HG03066 (cell line): ENCODE results near the gene ARHGAP24.
"Not testable (repeated sequence)": the region's sequence is repeated elsewhere in the genome, so short reads cannot be mapped to it uniquely, and the experiment has no call there.

ENCODE experiments used
- ATAC-seq: cut with Tn5 transposase; IDR thresholded peaks from one replicate; pipeline ENCODE4 v1.9.1; 2021; ENCODE audit warnings: low read depth; ENCODE audit not compliant: unreplicated experiment

ARHGAP24 gene

DNA sequence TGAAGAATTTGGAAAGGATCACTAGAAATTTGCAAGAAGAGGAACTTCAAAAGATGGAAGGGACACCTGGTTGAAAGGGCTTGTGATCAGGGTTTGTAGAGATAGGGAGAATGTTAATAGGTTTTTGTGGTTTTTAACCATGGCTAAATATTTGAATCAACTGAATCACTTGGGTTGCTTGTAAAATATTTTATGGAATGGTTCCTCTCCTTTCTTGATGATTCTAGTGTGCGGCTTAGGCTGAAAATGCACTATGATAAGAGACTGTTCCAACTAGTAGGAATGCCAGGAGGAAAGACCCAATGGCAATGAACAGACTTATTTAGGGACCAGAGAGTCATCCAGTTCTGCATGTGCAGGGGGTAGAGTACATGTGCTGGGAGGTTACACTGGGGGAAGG is 408.2 kb downstream of the ARHGAP24 start:
- no peak for ATAC-seq

DNA sequence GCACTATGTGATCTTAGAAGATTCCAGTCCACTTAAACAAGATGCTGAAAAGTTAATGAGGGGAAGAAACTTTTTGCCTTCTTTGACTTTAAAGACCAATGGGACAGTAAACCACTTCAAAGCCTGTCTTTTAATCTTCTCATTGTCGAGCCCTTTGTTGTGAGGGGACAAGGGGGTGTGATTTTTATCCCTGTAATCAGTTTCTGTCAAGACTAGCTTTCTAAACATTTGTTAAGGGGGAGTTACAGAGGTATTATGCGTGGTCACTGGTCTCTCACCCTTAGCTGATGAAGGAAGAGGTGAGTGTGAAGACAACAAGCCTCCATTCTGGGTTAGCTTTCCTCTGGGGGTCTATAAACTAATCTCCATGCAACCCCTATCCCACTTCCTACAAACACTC is 409.3 kb downstream of the ARHGAP24 start:
- no peak for ATAC-seq

DNA sequence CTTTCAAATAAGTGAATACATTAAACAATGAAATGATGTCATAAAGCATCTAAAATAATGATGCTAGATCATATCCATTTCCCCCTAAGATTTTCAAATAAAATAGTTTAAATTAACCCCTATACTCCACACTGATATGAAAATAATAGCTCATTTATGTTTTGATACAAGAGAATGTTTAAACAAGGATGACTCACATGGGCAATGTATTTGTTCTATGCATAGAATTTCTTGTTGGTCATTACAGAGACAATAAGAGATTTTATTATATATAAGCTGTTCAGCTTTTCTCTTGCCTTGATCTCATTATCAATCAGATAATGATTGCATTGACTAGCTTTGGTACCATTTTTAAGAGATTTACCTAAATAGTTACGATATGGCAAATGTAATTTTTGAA is 411.7 kb downstream of the ARHGAP24 start:
- no peak for ATAC-seq

DNA sequence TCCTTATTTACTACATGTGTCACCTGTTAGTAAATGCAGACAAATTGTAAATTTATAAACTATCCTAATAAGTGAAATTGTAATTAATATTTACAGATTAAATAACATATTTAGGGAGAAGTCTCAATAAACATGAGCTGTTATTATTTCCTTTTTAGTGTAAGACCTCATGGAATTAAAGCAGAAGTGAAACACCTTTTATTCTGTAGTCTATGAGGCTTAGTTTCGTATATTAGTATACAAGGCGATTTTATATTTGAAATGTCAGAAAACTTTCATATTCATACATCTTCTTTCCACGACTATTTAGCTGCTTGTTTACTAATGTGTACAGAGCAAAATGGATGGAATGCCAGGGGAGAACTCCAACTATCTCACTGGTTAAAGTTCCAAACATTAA is 414.4 kb downstream of the ARHGAP24 start:
- no peak for ATAC-seq

DNA sequence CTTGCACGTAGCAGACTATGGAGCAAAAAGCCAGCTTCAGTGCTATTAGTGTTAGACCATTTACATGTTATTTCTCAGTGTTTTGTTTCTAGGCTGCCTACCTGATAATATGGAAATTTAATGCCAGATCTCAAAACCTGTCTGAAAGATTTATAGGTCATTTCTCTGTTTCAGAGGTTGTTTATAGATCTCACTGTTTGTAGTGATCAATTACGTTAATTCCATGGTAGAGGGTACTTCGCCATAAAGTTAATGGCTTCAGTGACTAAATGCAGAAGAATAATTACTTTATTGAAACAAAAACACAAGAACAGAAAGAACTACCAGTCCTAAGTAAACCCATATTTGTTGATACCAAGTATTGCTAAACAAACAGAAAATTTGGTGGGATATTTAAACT is 420.8 kb downstream of the ARHGAP24 start:
- ATAC-seq: no peak

DNA sequence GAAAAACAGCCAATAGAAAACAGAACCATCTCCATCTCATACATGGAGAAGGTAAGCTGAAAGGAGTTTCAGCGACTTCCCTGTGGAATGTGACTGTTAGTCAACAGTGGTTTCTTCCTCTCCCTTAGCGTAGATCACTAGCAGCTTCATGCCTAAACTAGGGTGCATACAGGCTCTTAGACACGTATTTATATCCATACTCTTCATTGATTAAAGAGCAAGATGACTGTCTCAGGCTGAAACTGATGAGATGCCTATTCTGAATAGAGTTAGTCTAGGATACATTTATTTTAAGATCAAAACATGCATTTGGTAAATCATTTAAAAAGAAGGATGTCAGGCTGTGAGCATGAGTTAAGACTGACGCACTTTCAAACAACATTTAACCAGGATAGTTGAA is 423.3 kb downstream of the ARHGAP24 start:
- no peak for ATAC-seq

DNA sequence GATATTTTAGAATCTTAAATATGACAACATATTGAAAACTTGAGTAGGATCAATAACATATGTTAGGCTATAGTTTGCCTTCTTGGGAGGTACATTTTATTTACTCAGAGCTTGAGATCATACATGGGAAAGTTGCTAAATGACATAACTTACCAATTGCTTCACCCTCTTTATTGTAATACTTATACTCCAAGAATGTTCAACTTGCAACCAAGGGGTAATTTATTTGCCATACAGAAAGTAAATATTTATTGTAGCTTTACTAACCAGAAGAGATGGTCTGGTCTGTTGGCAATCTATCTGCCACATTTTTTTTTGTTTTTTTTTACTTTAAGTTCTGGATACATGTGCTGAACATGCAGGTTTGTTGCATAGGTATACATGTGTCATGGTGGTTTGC is 426.6 kb downstream of the ARHGAP24 start:
- no peak for ATAC-seq

DNA sequence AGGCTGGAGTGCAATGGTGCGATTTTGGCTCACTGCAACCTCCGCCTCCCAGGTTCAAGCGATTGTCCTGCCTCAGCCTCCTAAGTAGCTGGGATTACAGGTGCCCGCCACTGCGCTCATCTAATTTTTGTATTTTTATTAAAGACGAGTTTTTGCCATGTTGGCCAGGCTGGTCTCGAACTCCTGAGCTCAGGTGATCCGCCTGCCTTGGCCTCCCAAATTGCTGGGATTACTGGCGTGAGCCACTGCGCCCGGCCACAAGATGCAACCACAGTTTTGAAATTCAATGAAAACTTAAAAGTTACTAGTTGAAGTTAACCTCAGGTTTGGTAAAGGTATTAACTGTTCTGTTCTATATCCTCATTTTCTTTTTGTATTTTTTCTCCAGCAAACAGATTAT is 427.7 kb downstream of the ARHGAP24 start:
- ATAC-seq: not testable (repeated sequence)

DNA sequence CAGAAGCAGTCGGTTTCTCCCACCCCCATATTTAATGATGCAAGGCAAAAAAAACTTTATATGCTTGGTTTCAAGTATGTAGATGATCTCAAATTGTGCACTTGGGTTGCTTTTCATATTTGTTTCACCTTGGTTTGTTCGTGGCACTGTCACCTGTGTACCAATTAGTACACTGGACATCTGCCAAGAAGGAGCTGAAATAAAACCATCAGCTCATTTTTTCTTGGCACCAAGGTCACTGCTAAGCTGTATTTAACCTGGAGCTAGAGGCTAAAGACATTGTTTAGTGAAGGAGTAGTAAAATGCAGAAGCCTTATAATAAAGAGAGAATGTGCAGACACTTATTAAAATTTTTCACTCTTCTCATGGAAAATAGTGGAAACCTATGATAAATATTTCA is 430.8 kb downstream of the ARHGAP24 start:
- ATAC-seq: no peak

DNA sequence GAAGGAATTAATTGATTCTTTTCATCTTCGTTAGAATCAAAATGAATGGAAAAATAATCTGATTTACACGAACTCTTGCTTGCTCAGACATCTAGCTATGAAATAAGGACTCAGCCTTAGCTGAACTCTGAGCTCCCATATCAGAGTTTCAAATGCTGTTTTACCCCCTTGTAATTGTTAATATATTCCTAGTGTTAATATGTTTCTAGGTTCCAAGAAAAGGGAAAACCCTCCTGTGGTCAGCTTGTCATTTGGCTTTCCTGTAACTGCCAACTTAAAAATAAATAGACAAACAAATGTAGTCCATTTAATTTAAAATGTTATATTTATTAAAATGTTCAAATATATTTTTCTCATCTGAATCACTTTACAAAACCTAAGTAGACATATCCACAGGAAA is 432.1 kb downstream of the ARHGAP24 start:
- no peak for ATAC-seq

DNA sequence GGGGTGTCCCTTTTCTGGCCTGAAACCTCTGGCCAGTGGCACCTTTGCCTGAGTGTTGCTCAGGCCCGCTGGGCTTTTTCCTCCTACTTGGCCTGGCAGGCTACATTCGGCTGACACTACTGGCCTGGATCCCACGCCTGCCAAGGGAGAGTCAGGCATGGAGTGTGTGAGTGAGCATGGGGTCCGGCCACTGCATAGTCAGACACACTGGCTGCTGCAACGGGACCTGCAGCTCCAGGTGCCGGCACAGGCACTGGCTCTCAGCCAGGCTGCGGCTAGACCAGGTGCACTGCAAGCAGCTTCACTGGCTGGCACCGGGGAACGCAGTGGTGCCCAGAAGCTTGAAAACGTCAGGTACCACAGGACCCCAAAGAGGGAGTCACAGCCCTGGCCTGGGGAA is 434.9 kb downstream of the ARHGAP24 start:
- ATAC-seq: no peak

DNA sequence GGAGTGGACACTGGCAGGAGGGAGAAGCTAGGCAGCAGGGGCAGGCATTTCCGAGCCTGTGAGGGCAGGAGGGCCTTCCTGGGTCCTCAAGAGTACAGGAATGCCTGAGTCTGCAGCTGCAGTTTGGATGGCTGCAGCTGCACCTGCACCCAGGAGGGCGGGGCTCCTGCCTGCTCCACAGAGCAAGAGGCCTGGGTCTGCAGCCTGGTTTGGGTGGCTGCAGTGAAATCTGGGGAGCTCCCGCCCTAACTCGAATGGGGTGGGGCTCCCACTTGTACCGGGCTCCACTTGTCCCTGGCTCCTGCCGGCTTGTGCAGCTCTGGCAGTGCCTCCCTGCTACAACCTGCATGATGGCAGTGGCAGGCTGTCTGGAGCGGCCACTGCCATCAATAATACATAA is 436.0 kb downstream of the ARHGAP24 start:
- ATAC-seq: no peak

DNA sequence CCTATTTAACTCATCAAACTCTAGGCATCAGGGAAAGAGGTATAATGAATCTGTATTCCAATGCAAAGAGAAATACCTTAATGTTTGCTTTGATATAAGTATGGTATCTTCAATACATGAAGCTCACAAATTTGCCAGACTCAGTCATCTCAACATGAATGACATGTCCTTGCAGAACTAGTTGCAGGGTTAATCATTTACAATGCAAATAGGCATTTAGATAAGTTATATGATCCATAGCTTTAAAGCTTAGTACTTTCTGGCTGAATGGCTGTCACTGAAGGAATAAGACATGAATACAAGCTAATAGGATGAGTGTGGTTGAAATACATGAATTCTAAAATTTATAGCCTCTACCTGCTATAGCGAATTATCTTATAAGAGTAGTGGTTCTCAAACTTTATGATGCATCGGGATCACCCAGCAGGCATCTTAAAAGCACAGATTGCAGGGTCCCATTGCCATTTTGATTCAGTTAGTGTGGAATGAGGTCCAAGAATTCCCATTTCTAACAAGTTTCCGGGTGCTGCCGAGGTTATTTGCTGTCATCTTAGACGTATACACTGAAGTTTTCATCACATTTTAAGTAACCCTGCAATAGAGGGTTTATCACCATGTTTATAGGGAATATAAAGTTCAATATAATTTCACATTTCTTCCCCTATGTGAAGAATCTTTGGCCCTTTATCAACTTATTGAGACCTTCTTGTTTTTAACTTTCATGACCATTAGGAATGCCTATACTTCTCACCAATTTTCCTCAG is 439.2 kb downstream of the ARHGAP24 start:
- ATAC-seq: no peak

DNA sequence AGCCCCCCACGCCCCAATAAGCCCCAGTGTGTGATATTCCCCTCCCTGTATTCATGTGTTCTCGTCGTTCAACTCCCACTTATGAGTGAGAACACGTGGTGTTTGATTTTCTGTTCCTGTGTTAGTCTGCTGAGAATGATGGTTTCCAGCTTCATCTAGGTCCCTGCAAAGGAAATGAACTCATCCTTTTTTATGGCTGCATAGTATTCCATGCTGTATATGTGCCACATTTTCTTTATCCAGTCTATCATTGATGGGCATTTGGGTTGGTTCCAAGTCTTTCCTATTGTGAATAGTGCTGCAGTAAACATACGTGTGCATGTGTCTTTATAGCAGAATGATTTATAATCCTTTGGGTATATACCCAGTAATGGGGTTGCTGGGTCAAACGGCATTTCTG is 440.6 kb downstream of the ARHGAP24 start:
- ATAC-seq: not testable (repeated sequence)

DNA sequence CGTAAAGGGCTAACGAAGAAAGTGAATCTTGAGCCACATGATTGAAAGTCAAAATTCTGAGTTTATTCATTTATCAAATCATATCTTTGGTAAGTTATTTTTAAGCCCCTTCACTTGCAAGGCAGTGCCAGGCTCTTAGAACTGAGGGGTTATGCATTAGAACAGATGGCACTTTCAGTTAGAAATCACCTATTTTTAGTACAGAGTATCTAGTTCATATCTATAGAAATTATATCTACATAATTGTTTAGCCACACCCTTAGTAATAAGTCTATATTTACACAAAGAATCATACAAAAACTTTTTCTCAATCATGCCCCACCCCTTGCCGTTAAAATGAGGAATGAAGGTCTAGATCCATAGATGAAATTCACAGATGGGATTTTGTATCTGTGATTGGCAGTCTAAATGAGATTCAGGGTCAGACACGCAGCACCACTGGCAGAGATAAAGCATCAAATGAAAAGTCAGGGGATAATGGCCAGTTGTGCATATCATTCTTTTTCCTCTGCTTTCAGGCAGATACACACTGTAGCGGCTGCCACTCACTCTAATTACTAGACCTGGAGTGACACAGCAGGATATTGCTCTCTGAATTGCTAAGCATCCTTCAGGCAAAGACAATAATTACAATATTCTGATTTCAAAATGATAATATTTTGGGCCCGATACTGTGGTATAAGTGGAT is 444.4 kb downstream of the ARHGAP24 start:
- ATAC-seq: no peak

DNA sequence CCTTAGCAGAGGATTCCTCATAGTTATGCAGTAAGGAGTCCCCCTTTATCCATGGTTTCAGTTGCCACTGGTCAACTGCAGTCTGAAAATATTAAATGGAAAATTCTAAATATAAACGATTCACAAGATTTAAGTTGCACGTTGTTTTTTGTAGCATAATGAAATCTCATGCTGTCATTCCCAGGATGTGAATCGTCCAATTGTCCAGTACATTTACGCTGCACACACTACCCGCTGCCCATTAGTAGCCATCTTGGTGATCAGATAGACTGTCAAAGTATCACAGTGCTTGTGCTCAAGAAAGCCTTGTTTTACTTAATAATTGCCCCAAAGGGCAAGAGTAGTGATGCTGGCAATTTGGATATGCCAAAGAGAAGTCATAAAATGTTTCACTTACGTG is 450.1 kb downstream of the ARHGAP24 start:
- ATAC-seq: no peak

DNA sequence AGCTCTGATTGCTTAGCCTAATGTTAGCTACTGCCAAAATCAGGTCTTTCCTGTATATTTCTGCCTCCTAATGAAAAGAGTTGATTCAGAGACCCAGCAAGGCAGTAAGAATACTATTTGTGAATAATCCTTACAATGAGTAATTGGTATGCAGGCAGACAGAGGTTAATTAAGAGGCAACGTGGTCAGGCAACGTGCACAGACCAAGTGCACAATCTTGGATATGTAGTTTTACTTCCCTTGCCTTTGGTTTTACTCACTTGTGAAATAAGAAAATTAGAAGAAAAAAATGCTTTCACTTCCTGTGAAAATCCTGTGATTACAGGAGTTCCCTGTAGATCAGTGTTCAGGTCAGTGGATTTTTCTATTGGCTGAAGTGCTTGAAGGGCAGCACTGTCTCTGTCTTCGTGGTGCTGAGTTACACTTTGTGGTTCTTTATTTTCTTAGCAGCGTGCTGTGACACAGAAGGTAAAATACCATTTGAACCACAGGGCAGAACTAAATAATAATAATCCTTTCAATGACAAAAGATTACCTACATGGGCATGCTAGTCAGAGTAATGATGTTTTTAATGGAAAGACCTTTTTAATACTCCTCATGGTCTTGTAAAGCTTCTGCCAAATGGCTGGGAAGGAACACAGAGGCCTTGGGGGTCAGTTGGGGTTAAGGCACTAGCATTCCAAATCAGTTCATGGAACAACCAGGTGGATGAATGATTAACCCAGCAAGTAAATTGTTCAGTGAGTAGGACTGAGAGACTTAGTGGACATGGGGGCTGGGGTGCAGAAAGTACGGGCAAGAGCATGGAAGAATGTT is 454.0 kb downstream of the ARHGAP24 start:
- ATAC-seq: peak; percentile 75

DNA sequence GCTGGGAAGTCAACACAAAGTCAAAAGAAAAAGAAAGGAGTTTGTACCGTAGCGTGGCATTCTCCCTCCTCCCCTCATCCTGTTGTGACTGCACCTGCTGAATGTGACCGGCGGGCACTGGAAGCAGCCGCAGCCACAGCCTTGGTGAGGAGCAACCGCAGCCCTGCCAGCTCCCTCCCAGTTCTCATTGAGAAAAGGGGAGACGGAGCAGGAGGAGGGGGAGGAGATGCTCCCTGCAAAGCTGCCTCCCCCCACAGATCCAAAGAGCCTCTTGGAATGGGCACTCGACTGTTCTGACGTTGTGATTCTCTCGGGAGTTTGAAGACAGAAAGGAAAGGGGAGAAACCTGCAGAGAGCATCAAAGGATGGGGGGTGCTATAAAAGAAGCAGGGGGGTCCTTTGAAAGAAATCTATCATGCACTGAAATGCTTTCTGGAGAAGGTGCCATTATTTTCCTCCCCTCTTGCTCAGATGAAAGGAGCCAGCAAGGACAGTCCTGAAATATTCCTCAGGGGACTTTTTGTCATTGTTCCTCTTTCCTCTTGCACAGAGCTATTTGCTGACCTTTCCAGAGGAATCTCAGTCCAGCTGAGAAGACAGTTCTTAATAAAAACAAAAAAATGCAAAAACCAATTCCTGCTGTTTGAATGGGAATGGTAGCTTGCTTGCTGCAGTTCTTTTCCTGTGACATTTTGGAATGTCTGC is 455.2 kb downstream of the ARHGAP24 start:
- no peak for ATAC-seq

DNA sequence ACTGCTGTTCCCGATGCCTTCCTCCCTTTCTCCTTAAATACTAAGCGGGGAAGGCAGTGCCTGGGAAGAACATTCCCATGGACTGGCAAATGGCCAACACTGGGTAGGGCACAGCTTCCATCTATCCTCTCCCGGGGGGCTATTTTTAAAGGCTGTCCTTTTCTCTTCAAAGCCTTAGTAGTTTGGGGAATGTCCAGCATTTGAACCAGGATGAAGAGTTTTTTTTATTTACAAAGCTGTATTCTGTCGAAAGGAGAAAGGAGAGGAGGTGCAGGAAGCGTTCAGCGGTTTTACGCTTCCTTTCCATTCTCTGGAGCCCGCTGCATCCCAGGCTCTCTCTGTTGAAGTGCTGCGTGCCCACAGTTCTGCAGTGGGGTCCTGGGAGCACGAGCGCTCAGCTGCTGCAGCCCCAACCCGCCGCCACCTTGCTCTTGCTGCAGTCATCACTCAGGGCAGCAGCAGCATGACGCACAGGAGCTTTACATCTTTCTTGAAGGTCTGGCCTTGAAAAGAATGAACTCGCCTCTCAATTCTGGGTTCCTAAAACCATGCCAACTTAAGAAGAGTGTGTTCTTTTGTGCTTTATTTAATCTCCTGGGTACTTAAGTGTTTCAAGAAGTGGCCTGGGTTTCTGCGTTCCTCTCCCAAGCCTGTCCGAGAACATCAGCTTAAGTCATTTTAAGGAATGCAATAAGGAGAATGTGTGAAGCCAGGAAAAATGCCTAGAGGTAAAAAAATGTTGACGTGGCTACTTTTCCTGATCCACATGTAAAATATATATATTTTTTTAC is 457.7 kb downstream of the ARHGAP24 start:
- no peak for ATAC-seq

DNA sequence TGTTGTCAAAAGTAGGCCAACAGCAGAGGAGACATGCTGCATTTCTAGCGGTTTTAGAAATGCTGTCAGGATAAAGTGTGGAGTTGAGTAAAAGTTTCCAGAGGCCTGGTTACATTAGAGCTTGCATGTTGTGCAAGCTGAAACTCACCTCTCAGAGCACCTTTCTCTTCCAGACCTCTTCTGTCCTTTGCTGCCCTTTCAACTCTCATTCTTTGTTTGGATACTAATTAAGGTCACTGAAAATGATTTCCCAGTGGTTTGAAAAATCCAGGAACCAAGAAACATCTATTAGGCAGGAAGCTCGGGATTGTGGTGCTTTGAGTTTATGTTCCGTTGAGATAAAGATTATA is 458.3 kb downstream of the ARHGAP24 start:
- ATAC-seq: no peak
